ENCODE measurements around the gene EXOC4. TPM values are rescaled to one million over a fixed set of nuclear protein-coding genes. Genes with fewer than 3 reads are reported as not detected.
A peak's percentile ranks its signal among the peaks of the same experiment; 100 is the strongest.

The EXOC4 gene
- total RNA-seq, 1 donor from 2014 or later = 81.9 TPM

- DNase-seq (ENCODE audit: low spot score) = no peak
These were observed 108.9 kb downstream of the EXOC4 start for GRCh38 chr7:133361806-133362205.

- peak; percentile 3 for DNase-seq (ENCODE audit: low spot score)
These were observed 112.2 kb downstream of the EXOC4 start for GRCh38 chr7:133364959-133365690.

GRCh38 chr7:133365917-133366316 is 113.0 kb downstream of the EXOC4 start:
- no peak for DNase-seq (ENCODE audit: low spot score)

GRCh38 chr7:133367561-133367960 is 114.7 kb downstream of the EXOC4 start:
- DNase-seq (ENCODE audit: low spot score) = no peak

- no peak for DNase-seq (ENCODE audit: low spot score)
These were observed 116.3 kb downstream of the EXOC4 start for GRCh38 chr7:133369130-133369529.

- DNase-seq (ENCODE audit: low spot score) = no peak
These were observed 118.7 kb downstream of the EXOC4 start for GRCh38 chr7:133371616-133372015.

- no peak for DNase-seq (ENCODE audit: low spot score)
These were observed 119.5 kb downstream of the EXOC4 start for GRCh38 chr7:133372337-133372736.

- DNase-seq (ENCODE audit: low spot score) = no peak
These were observed 123.6 kb downstream of the EXOC4 start for GRCh38 chr7:133376514-133376913.

GRCh38 chr7:133381965-133382364 is 129.1 kb downstream of the EXOC4 start:
- DNase-seq (ENCODE audit: low spot score) = no peak

- no peak for DNase-seq (ENCODE audit: low spot score)
These were observed 130.1 kb downstream of the EXOC4 start for GRCh38 chr7:133382775-133383559.

GRCh38 chr7:133386205-133386604 is 133.3 kb downstream of the EXOC4 start:
- no peak for DNase-seq (ENCODE audit: low spot score)

- no peak for DNase-seq (ENCODE audit: low spot score)
These were observed 136.8 kb downstream of the EXOC4 start for GRCh38 chr7:133389727-133390126.

- no peak for DNase-seq (ENCODE audit: low spot score)
These were observed 138.3 kb downstream of the EXOC4 start for GRCh38 chr7:133391206-133391605.

GRCh38 chr7:133394369-133394768 is 141.5 kb downstream of the EXOC4 start:
- no peak for DNase-seq (ENCODE audit: low spot score)

GRCh38 chr7:133395551-133395950 is 142.7 kb downstream of the EXOC4 start:
- peak; percentile 56 for DNase-seq (ENCODE audit: low spot score)

- DNase-seq (ENCODE audit: low spot score) = no peak
These were observed 145.6 kb downstream of the EXOC4 start for GRCh38 chr7:133398506-133398905.

GRCh38 chr7:133401225-133401624 is 148.3 kb downstream of the EXOC4 start:
- DNase-seq (ENCODE audit: low spot score) = peak; percentile 30

GRCh38 chr7:133408212-133408611 is 155.3 kb downstream of the EXOC4 start:
- no peak for DNase-seq (ENCODE audit: low spot score)

GRCh38 chr7:133409421-133409820 is 156.5 kb downstream of the EXOC4 start:
- DNase-seq (ENCODE audit: low spot score) = no peak

GRCh38 chr7:133409966-133410365 is 157.1 kb downstream of the EXOC4 start:
- peak; percentile 42 for DNase-seq (ENCODE audit: low spot score)

- DNase-seq (ENCODE audit: low spot score) = no peak
These were observed 158.5 kb downstream of the EXOC4 start for GRCh38 chr7:133411395-133411794.

GRCh38 chr7:133412942-133413341 is 160.1 kb downstream of the EXOC4 start:
- no peak for DNase-seq (ENCODE audit: low spot score)

- DNase-seq (ENCODE audit: low spot score) = no peak
These were observed 166.2 kb downstream of the EXOC4 start for GRCh38 chr7:133419041-133419440.

Measured in umbilical cord (tissue), 2 donors.